ENCODE measurements around the gene DPM1. TPM values are rescaled to one million over a fixed set of nuclear protein-coding genes. Genes with fewer than 3 reads are reported as not detected.
A peak's percentile ranks its signal among the peaks of the same experiment; 100 is the strongest.

The DPM1 gene
- total RNA-seq, 2 experiments from 2014 or later, result 55.6 to 72.1 TPM

DNA sequence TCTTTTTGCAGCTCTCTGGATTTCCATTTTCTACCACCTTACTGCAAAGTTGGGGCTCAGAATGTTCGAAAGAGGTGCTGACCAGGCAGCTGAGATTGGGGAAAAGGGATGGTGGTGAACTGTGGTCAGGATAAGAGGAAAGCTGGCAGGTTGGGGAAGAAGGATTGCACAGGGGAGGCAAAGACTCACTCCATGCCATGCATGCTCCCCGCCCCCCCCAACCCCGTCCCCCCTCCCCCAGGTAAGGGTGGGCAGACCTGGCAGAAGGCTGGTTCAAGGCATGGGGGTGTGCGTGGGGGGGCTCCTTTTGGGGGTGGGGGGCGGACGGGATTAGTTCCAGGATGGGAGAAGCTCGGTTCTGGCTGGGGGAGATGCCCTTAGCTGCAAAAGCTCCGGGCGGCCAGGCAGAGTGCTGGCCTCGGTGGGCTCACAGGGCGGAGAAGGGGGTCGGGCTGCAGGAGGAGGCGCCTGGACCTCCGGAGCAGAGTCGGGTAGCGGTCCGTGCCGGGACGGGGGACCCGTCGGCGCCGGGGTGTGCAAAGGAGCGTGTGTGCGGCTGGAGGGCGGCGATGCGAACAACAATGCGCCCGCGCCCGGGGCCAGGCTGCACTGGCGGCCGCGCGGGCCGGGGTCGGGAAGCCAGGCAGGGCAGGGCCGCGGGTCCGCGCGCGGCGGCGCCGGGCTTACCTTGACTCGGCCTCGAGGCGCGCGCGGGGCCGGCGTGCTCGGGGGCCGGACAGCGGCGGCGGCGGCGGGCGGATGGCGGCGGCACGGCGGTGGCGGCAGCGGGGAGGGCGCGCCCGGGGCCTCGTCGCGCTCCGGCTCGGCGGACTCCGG is 28.0 kb downstream of the DPM1 start:
- no peak for ATAC-seq
- POLR2A ChIA-PET, result interaction anchor here (0.7 to 3.9 kb wide), 7 partner anchors 9 to 139 kb away, joined by 3 to 44 read pairs (median 3); partner anchors contain the start of genes BCAS4, DPM1 and MOCS3
- H3K4me1 Mint-ChIP-seq, result peaks cover 47% of the 10 kb centered on the region
- H3K9me3 Mint-ChIP-seq (ENCODE audit: low read depth), result no peaks in the 10 kb centered on the region
- peak overlapping the region; percentile 95 for H3K27ac Mint-ChIP-seq
- peaks cover 48% of the 10 kb centered on the region for H3K36me3 Mint-ChIP-seq (ENCODE audit: low read depth)
- intact Hi-C loops (cut with DNase I, micrococcal nuclease), result loop anchor here in 1 of 2 experiments (5.0 kb wide), 2 partner anchors 612 to 738 kb away; partner anchors contain the start of genes CEBPB and NFATC2
- peak overlapping the region; percentile 92 for H3K4me3 Mint-ChIP-seq
- CTCF ChIA-PET, result interaction anchor here (1.0 to 5.4 kb wide), 18 partner anchors 9 to 184 kb away, joined by 3 to 60 read pairs (median 6); partner anchors contain the start of genes BCAS4, DPM1 and MOCS3
- DNase-seq, result peak; percentile 51
- no peaks in the 10 kb centered on the region for H3K27me3 Mint-ChIP-seq

DNA sequence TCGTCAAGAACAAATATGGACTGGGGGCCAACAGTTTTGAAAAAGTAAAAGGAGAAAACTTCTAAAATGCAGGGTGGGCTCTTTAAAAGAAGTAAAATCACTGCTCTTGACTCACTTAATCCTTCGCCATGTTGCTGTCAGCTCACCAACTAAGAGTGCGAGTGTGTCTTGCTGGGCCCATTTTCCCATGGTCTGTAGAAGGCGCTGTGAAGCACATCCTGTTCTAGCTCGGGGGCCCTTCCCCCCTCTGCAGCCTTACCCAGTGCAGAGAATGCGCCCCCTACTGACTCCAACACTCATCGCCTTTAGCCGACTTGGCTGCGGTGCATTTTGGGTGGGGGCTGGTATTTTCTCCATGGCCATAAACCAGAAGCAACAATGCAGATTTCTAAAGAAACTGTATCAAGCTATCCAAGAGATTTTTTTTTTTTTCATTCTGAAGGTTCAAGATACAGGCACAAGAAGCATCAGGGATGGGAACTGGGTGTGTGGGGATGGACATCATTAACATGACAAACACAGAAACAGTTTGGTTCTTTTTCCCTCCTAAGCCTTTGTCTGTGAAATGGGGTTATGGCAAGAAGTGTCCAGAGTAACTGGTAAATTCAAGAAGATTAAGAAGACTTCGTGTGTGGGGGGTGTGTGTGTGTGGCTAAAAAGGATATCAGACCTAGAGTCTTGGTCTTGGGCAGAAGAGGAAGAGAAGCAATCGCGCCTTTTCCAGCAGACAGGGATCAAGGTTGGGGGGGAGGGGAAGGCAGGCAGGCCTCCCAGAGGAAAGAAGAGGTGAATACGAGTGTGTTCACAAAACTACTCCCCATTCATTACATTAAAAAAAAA is 28.8 kb downstream of the DPM1 start:
- Mint-ChIP-seq H3K9me3 (ENCODE audit: low read depth) (no peaks in the 10 kb centered on the region), H3K4me1 (peaks cover 55% of the 10 kb centered on the region), H3K27me3 (no peaks in the 10 kb centered on the region), H3K4me3 (peak overlapping the region; percentile 92), H3K27ac (peak overlapping the region; percentile 95), H3K36me3 (ENCODE audit: low read depth) (peaks cover 50% of the 10 kb centered on the region)
- ChIA-PET CTCF (interaction anchor here (0.5 to 5.4 kb wide), 25 partner anchors 10 to 708 kb away, joined by 3 to 60 read pairs (median 4); partner anchors contain the start of genes BCAS4, DPM1 and MOCS3), POLR2A (interaction anchor here (0.5 to 3.9 kb wide), 9 partner anchors 8 to 552 kb away, joined by 3 to 44 read pairs (median 4); partner anchors contain the start of genes BCAS4, DPM1 and MOCS3)
- intact Hi-C loops (cut with DNase I, micrococcal nuclease), result loop anchor here (1.0 to 10.0 kb wide), 9 partner anchors 15 to 1655 kb away; partner anchors contain the start of genes CEBPB (in 1 of the 2), NFATC2 (in 1 of the 2), PTPN1 (in 1 of the 2) and ZNFX1 (in 1 of the 2)
- peak; percentile 98 for DNase-seq
- ATAC-seq, result peak; percentile 80

DNA sequence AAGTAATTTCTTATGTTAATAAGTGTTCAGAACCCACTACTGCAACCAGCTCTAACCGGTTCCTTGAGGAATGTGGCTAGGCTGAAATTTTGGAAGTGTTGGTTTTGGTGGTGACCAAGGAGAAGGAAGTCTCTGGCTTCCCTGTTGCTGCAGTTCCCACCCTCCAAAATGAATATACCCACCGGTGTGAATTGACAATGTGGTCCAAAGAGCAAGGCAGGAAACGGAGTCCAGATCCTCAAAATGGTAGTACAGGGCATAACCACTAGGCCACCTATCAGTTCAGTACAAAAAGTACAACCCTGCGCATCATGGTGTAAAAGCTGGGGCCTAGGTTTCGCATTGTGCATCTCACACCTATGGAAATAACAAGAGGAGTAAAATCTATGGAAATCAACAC is 29.9 kb downstream of the DPM1 start:
- Mint-ChIP-seq H3K4me1 (peaks cover 64% of the 10 kb centered on the region), H3K27me3 (no peaks in the 10 kb centered on the region), H3K4me3 (peak overlapping the region; percentile 92), H3K27ac (peak overlapping the region; percentile 95), H3K36me3 (ENCODE audit: low read depth) (peaks cover 45% of the 10 kb centered on the region), H3K9me3 (ENCODE audit: low read depth) (no peaks in the 10 kb centered on the region)
- POLR2A ChIA-PET, result no interaction called here
- CTCF ChIA-PET, result interaction anchor here (0.7 to 5.4 kb wide), 16 partner anchors 9 to 510 kb away, joined by 3 to 60 read pairs (median 6); partner anchors contain the start of genes BCAS4, DPM1 and MOCS3
- ATAC-seq, result no peak
- no peak for DNase-seq
- intact Hi-C loops (cut with DNase I, micrococcal nuclease), result loop anchor here (2.0 to 10.0 kb wide), 3 partner anchors 14 to 1654 kb away; partner anchors contain the start of genes PTPN1 (in 1 of the 2) and ZNFX1 (in 1 of the 2)

DNA sequence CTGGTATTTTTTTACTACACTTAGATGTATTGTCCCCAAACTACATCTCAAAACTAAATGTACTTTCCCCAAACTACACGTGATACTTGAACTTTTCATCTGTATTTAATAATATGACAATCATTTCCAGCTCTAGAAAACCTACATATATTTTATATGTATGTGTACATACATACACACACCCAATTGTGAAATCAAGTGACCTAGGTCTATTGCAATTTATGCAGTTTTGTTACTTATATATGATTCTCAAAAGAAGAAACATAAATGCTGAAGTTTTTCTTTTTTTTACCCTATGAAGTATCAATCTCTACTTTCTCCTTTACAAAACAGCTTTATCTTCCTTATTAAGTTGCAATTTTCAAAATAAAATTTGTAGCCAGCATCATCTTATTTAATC is 31.8 kb downstream of the DPM1 start:
- H3K27me3 Mint-ChIP-seq, result no peaks in the 10 kb centered on the region
- H3K36me3 Mint-ChIP-seq (ENCODE audit: low read depth), result peaks cover 43% of the 10 kb centered on the region
- POLR2A ChIA-PET, result interaction anchor here (0.9 kb wide), 1 partner anchor 32 kb away, joined by 3 read pairs; the partner anchor contains the start of gene DPM1
- no peak overlapping the region for H3K27ac Mint-ChIP-seq
- CTCF ChIA-PET, result interaction anchor here (0.7 to 5.4 kb wide), 7 partner anchors 10 to 136 kb away, joined by 3 to 60 read pairs (median 5); partner anchors contain the start of gene BCAS4
- no peak overlapping the region for H3K4me3 Mint-ChIP-seq
- no peak for DNase-seq
- H3K4me1 Mint-ChIP-seq, result peaks cover 69% of the 10 kb centered on the region
- no peaks in the 10 kb centered on the region for H3K9me3 Mint-ChIP-seq (ENCODE audit: low read depth)
- intact Hi-C loops (cut with DNase I, micrococcal nuclease), result loop anchor here in 1 of 2 experiments (10.0 kb wide), 2 partner anchors 412 to 1652 kb away; partner anchors contain the start of genes PTPN1 and ZNFX1
- no peak for ATAC-seq

DNA sequence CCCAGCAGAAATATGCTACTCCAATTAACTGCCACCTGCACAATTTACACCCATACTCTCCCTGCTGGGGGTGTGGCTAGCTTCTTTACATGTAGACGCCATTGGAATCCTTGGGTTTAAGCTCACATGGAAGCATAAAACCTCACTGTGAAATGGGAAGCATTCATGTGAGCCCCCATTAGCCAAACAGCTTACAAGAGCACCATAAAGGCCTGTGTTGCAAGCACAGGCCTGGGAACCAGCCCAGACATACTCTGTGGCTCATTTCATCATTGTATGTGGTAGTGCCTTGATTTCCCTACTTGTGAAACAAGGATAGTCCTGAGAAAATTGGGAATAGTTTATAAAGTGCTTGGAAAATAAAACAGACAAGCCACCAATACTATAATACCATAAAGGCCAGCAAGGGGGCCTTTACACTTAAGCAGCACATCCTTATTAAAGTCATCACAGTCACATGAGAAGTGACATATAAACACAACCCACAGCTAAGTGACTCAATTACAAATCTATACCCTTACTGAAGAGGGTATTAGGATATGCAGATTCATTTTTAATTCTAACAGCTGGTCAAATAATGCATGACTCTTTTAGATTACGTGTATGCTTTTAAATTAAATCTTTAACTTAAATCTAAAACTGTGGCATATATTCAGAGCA is 33.9 kb downstream of the DPM1 start:
- no peaks in the 10 kb centered on the region for H3K27me3 Mint-ChIP-seq
- H3K27ac Mint-ChIP-seq, result no peak overlapping the region
- ATAC-seq (no peak), DNase-seq (no peak)
- POLR2A ChIA-PET, result interaction anchor here (0.9 to 1.2 kb wide), 3 partner anchors 9 to 134 kb away, joined by 3 read pairs; no protein-coding TSS in a partner anchor
- H3K9me3 Mint-ChIP-seq (ENCODE audit: low read depth), result no peaks in the 10 kb centered on the region
- intact Hi-C loops (cut with DNase I, micrococcal nuclease), result loop anchor here in 1 of 2 experiments (10.0 kb wide), 2 partner anchors 410 to 1650 kb away; partner anchors contain the start of genes PTPN1 and ZNFX1
- peaks cover 86% of the 10 kb centered on the region for H3K4me1 Mint-ChIP-seq
- H3K4me3 Mint-ChIP-seq, result no peak overlapping the region
- peaks cover 44% of the 10 kb centered on the region for H3K36me3 Mint-ChIP-seq (ENCODE audit: low read depth)
- CTCF ChIA-PET, result interaction anchor here (0.6 to 1.7 kb wide), 5 partner anchors 13 to 402 kb away, joined by 3 to 8 read pairs (median 4); partner anchors contain the start of gene BCAS4

DNA sequence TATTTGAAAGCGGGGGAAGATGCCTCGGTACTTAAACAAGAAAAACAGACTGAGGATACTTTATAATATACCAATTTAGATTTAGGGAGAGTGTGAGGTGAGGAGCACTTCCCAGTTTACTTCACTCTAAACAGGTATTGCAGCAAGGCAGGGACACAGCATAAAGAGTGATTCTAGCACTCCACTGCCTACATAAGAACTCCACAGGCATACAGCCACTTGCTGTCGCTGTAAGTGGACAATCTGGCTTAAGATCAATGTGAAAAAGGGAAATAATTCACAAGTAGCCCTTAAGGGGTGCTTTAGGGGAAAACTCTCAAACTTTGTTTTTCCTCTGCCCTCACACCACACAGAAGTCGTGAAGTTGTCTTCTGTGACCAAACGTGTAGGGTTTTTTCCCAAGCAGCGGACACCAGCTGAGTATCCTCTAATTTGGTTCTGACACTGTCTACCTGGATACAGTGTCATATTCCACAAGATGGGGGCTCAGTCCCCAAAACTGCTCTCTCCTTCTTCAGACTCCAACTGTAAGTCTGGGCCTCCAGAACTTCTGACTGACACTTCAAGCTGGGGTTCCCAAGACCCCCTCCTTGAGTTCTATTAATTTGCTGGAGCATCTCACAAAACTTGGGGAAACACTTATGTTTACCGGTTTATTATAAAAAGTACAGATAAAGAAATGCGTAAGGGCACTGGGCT is 36.4 kb downstream of the DPM1 start:
- ChIA-PET POLR2A (interaction anchor here (0.7 kb wide), 1 partner anchor 8 kb away, joined by 3 read pairs; no protein-coding TSS in a partner anchor), CTCF (interaction anchor here (0.5 to 3.6 kb wide), 7 partner anchors 7 to 131 kb away, joined by 3 to 20 read pairs (median 4); partner anchors contain the start of genes ADNP and BCAS4)
- intact Hi-C loops (cut with DNase I, micrococcal nuclease), result loop anchor here in 1 of 2 experiments (10.0 kb wide), 2 partner anchors 407 to 1647 kb away; partner anchors contain the start of genes PTPN1 and ZNFX1
- Mint-ChIP-seq H3K27ac (peak overlapping the region; percentile 37), H3K4me3 (no peak overlapping the region), H3K36me3 (ENCODE audit: low read depth) (peaks cover 26% of the 10 kb centered on the region), H3K27me3 (no peaks in the 10 kb centered on the region), H3K9me3 (ENCODE audit: low read depth) (no peaks in the 10 kb centered on the region), H3K4me1 (peaks cover 83% of the 10 kb centered on the region)
- ATAC-seq, result no peak
- no peak for DNase-seq

DNA sequence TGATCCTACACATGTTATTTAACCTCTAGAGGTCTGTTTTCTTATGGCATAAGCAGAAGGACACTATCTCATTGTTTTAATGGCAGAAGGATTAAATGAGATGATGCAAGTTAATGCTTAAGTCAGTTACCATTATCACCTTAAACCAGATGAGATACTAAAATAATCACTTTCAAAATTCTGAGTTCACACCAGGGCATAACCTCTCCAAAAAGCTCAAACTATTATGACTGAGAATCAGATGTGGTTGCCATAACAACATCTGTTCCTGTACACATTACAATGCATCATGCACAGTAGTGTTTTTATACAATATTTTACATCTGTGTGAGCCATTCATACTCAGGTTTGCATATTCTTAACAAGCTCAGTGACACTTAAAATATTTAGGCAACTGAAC is 37.3 kb downstream of the DPM1 start:
- ATAC-seq, result peak; percentile 76
- intact Hi-C loops (cut with DNase I, micrococcal nuclease), result loop anchor here in 1 of 2 experiments (10.0 kb wide), 2 partner anchors 406 to 1646 kb away; partner anchors contain the start of genes PTPN1 and ZNFX1
- CTCF ChIA-PET, result interaction anchor here (0.6 to 3.6 kb wide), 7 partner anchors 8 to 193 kb away, joined by 3 to 20 read pairs (median 7); partner anchors contain the start of genes ADNP, BCAS4, DPM1 and MOCS3
- Mint-ChIP-seq H3K9me3 (ENCODE audit: low read depth) (no peaks in the 10 kb centered on the region), H3K27me3 (no peaks in the 10 kb centered on the region), H3K4me1 (peaks cover 86% of the 10 kb centered on the region), H3K27ac (peak overlapping the region; percentile 37), H3K36me3 (ENCODE audit: low read depth) (peaks cover 29% of the 10 kb centered on the region), H3K4me3 (no peak overlapping the region)
- no peak for DNase-seq
- POLR2A ChIA-PET, result interaction anchor here (0.7 to 0.9 kb wide), 3 partner anchors 9 to 13 kb away, joined by 3 read pairs; no protein-coding TSS in a partner anchor

DNA sequence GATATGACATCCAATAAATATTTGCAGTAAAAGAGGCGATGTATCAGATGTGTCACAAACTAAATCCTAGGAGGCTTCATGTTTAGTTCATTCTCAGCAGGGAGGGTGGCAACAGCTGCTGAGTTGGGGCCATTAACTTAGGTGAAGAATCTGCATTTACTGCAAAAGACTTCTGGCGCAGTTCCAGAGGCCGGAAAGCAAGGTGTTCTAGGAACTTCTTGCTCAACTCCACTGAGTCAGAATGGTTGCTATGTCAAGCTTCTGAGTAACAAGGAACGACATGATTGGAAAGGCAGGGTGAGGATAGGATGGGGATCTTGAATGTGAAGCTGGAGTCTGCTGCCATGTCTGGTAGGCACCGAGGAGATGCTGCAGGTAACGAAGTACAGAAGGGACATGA is 38.8 kb downstream of the DPM1 start:
- no peaks in the 10 kb centered on the region for H3K9me3 Mint-ChIP-seq (ENCODE audit: low read depth)
- intact Hi-C loops (cut with DNase I, micrococcal nuclease), result no loop called here
- ChIA-PET POLR2A (interaction anchor here (0.7 to 1.6 kb wide), 2 partner anchors 10 to 420 kb away, joined by 3 to 4 read pairs; no protein-coding TSS in a partner anchor), CTCF (interaction anchor here (0.6 to 3.6 kb wide), 4 partner anchors 10 to 170 kb away, joined by 3 to 20 read pairs (median 12); partner anchors contain the start of genes BCAS4, DPM1 and MOCS3)
- DNase-seq (peak; percentile 31), ATAC-seq (no peak)
- no peak overlapping the region for H3K4me3 Mint-ChIP-seq
- peaks cover 85% of the 10 kb centered on the region for H3K4me1 Mint-ChIP-seq
- H3K27me3 Mint-ChIP-seq, result no peaks in the 10 kb centered on the region
- peaks cover 20% of the 10 kb centered on the region for H3K36me3 Mint-ChIP-seq (ENCODE audit: low read depth)
- H3K27ac Mint-ChIP-seq, result peak overlapping the region; percentile 24

DNA sequence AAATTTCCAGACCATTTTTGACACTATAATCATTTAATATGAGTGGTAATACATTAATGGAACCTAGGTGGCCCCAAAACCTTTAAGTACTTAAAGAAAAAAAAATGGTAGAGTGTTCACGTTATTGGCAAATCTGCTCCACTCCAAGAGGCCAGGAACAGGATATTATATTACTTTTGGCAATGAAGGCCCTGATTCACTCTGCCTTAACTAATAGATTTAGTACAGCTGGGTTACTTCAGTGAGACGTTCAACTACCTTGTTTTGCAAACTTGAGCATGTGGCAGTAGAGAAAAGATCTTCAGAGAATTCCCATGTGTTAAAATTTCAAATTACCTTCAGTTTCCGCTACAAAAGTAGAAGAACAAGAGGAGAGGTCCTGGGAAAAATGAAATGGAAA is 39.9 kb downstream of the DPM1 start:
- CTCF ChIA-PET, result interaction anchor here (0.7 to 3.6 kb wide), 3 partner anchors 9 to 123 kb away, joined by 3 to 20 read pairs (median 3); partner anchors contain the start of gene BCAS4
- Mint-ChIP-seq H3K4me3 (no peak overlapping the region), H3K9me3 (ENCODE audit: low read depth) (no peaks in the 10 kb centered on the region), H3K27me3 (no peaks in the 10 kb centered on the region), H3K36me3 (ENCODE audit: low read depth) (peaks cover 31% of the 10 kb centered on the region), H3K4me1 (peaks cover 88% of the 10 kb centered on the region), H3K27ac (no peak overlapping the region)
- ATAC-seq, result no peak
- POLR2A ChIA-PET, result interaction anchor here (1.6 kb wide), 1 partner anchor 11 kb away, joined by 4 read pairs; no protein-coding TSS in a partner anchor
- DNase-seq, result no peak
- intact Hi-C loops (cut with DNase I, micrococcal nuclease), result no loop called here
